Vagina (tissue), 2 donors: ENCODE measurements around the gene UMODL1. TPM values are rescaled to one million over a fixed set of nuclear protein-coding genes. Genes with fewer than 3 reads are reported as not detected.

Experiments used
- DNase-seq, 2 donors: peaks; one replicate each; pipeline ENCODE4 v3.0.0-alpha.2; 2017; ENCODE audit errors: extremely low spot score in 2 of 2
- H3K27ac ChIP-seq: fragments of 200-600 bp; sonication (generic); one replicate; pipeline ENCODE4 v1.5.1; 2019
- H3K27me3 ChIP-seq: fragments of 200-600 bp; sonication (generic); one replicate; pipeline ENCODE4 v1.5.1; 2019
- H3K36me3 ChIP-seq, 2 donors: fragments of 200-600 bp; sonication (generic); one replicate each; pipeline ENCODE4 v1.5.1; 2017 to 2019
- H3K4me1 ChIP-seq: fragments of 200-600 bp; sonication (generic); one replicate; pipeline ENCODE4 v1.5.1; 2019
- H3K4me3 ChIP-seq, 2 donors: fragments of 200-600 bp; sonication (generic); 1 replicate in 1 of 2; 2 replicates in 1 of 2; pipeline ENCODE4 v1.5.1; 2016 to 2019
- H3K9me3 ChIP-seq: fragments of 200-600 bp; sonication (generic); one replicate; pipeline ENCODE4 v1.5.1; 2019
- CTCF ChIP-seq, 3 experiments: fragments of 450-650 bp in 2 of 3; fragments of 200-600 bp in 1 of 3; sonication (generic) in 1 of 3; IDR thresholded peaks; one replicate each; pipeline ENCODE4 v1.5.1; 2017 to 2019; ENCODE audit warnings: antibody characterized with exemption in 3 of 3, mild to moderate bottlenecking in 2 of 3, moderate library complexity in 2 of 3
- POLR2A ChIP-seq, 2 donors: fragments of 450-650 bp; IDR thresholded peaks; one replicate each; pipeline ENCODE4 v1.6.1; 2017; ENCODE audit warnings: antibody characterized with exemption in 2 of 2, mild to moderate bottlenecking in 2 of 2, moderate library complexity in 2 of 2
- POLR2AphosphoS5 ChIP-seq, 2 donors: sonication (generic); formaldehyde crosslinking; IDR thresholded peaks; one replicate each; pipeline ENCODE4 v1.9.0; 2017; ENCODE audit warnings: antibody characterized with exemption in 2 of 2, mild to moderate bottlenecking in 2 of 2, low read depth in 1 of 2; ENCODE audit not compliant: insufficient read depth in 1 of 2
- intact Hi-C: fragments of 100-400 bp; cut with DNase I; formaldehyde crosslinking; loops from one replicate; pipeline ENCODE4 v1.15.1; 2023
- total RNA-seq: library from RNA; depleted of rRNA; stranded (reverse); fragments of >200 nt; gene quantifications from one replicate; pipeline ENCODE4 v1.2.3, GENCODE V29; 2016

The UMODL1 gene
- total RNA-seq, 1 donor from 2014 or later: not detected

GRCh38 chr21:42153046-42153686 is 82.0 kb downstream of the UMODL1 start:
- TF ChIP-seq POLR2AphosphoS5 (IDR thresholded peaks at IDR 0.05; ENCODE audit: insufficient read depth in 1 of 2, low read depth in 1 of 2): no peak
- no peak for TF ChIP-seq CTCF (IDR thresholded peaks at IDR 0.05)
- TF ChIP-seq POLR2A (IDR thresholded peaks at IDR 0.05): no peak
- H3K9me3 ChIP-seq: no peaks in the 10 kb centered on the region
- H3K27me3 ChIP-seq: no peaks in the 10 kb centered on the region
- no peak for DNase-seq
- intact Hi-C loops: no loop called here
- no peaks in the 10 kb centered on the region for H3K4me1 ChIP-seq
- H3K4me3 ChIP-seq: no peak overlapping the region
- H3K27ac ChIP-seq: no peak overlapping the region
- no peaks in the 10 kb centered on the region for H3K36me3 ChIP-seq

GRCh38 chr21:42153746-42154145 is 82.6 kb downstream of the UMODL1 start:
- Histone ChIP-seq H3K27ac (no peak overlapping the region), H3K27me3 (no peaks in the 10 kb centered on the region), H3K4me1 (no peaks in the 10 kb centered on the region), H3K36me3 (no peaks in the 10 kb centered on the region), H3K4me3 (no peak overlapping the region), H3K9me3 (no peaks in the 10 kb centered on the region)
- DNase-seq: no peak
- intact Hi-C loops: no loop called here
- TF ChIP-seq POLR2AphosphoS5 (IDR thresholded peaks at IDR 0.05; ENCODE audit: insufficient read depth in 1 of 2, low read depth in 1 of 2): no peak
- TF ChIP-seq POLR2A (IDR thresholded peaks at IDR 0.05): no peak
- TF ChIP-seq CTCF (IDR thresholded peaks at IDR 0.05): no peak

GRCh38 chr21:42154237-42155044 is 83.3 kb downstream of the UMODL1 start:
- H3K27me3 ChIP-seq: no peaks in the 10 kb centered on the region
- no peaks in the 10 kb centered on the region for H3K4me1 ChIP-seq
- no peaks in the 10 kb centered on the region for H3K36me3 ChIP-seq
- H3K9me3 ChIP-seq: no peaks in the 10 kb centered on the region
- peak in 1 of 2 donors; percentile 82 for DNase-seq
- H3K27ac ChIP-seq: no peak overlapping the region
- TF ChIP-seq CTCF (IDR thresholded peaks at IDR 0.05) (no peak), POLR2AphosphoS5 (IDR thresholded peaks at IDR 0.05; ENCODE audit: insufficient read depth in 1 of 2, low read depth in 1 of 2) (no peak), POLR2A (IDR thresholded peaks at IDR 0.05) (no peak)
- intact Hi-C loops: no loop called here
- no peak overlapping the region for H3K4me3 ChIP-seq

- no peaks in the 10 kb centered on the region for H3K27me3 ChIP-seq
- peak in 1 of 2 donors; percentile 58 for DNase-seq
- no peaks in the 10 kb centered on the region for H3K4me1 ChIP-seq
- H3K9me3 ChIP-seq: no peaks in the 10 kb centered on the region
- H3K4me3 ChIP-seq: no peak overlapping the region
- intact Hi-C loops: no loop called here
- no peaks in the 10 kb centered on the region for H3K36me3 ChIP-seq
- TF ChIP-seq CTCF (IDR thresholded peaks at IDR 0.05) (no peak), POLR2A (IDR thresholded peaks at IDR 0.05) (no peak), POLR2AphosphoS5 (IDR thresholded peaks at IDR 0.05; ENCODE audit: insufficient read depth in 1 of 2, low read depth in 1 of 2) (no peak)
- H3K27ac ChIP-seq: no peak overlapping the region
Measured at GRCh38 chr21:42155045-42155855, 84.1 kb downstream of the UMODL1 start.
